K562 (cell line): ENCODE data around the gene CEMP1. TPM values are rescaled to one million over a fixed set of nuclear protein-coding genes. Genes with fewer than 3 reads are reported as not detected.

Source experiments
- FOXA3 ChIP-seq, 2 experiments: fragments of 450-650 bp in 1 of 2; sonication (generic) in 1 of 2; formaldehyde crosslinking; IDR thresholded peaks in 1 of 2; conservative IDR thresholded peaks in 1 of 2; 2 replicates each; pipeline versions ENCODE4 v1.4.0 to v1.8.0; 2020 to 2022; ENCODE audit warnings: mild to moderate bottlenecking in 2 of 2, missing genetic modification reagents in 1 of 2
- HCFC1 ChIP-seq: IDR thresholded peaks from 2 replicates; pipeline ENCODE4 v1.6.1; 2012; ENCODE audit warnings: low read depth, low read length, improper control_type of control experiment
- KLF16 ChIP-seq: IDR thresholded peaks from 2 replicates; pipeline ENCODE4 v1.6.1; 2016; ENCODE audit warnings: antibody characterized with exemption
- NR2F6 ChIP-seq: fragments of 450-650 bp; formaldehyde crosslinking; IDR thresholded peaks from 2 replicates; pipeline ENCODE4 v1.4.0; 2020; ENCODE audit warnings: mild to moderate bottlenecking
- PCBP1 ChIP-seq: fragments of 200-400 bp; formaldehyde crosslinking; IDR thresholded peaks from 2 replicates; pipeline ENCODE4 v1.6.1; 2018; ENCODE audit warnings: mild to moderate bottlenecking, low read depth, low read length; ENCODE audit not compliant: poor library complexity, severe bottlenecking
- PTRF ChIP-seq: fragments of 450-650 bp; IDR thresholded peaks from 2 replicates; pipeline ENCODE4 v1.6.1; 2016; ENCODE audit warnings: mild to moderate bottlenecking, missing genetic modification characterization, missing compliant biosample characterization
- PYGO2 ChIP-seq: fragments of 450-650 bp; IDR thresholded peaks from 2 replicates; pipeline ENCODE4 v1.6.1; 2016; ENCODE audit warnings: mild to moderate bottlenecking, missing genetic modification characterization, moderate library complexity, missing compliant biosample characterization
- SNRNP70 ChIP-seq: fragments of 200-400 bp; formaldehyde crosslinking; optimal IDR thresholded peaks from 2 replicates; pipeline ENCODE3; 2017; ENCODE audit warnings: low read depth, low read length
- ZFX ChIP-seq: sonication (generic); formaldehyde crosslinking; IDR thresholded peaks from 2 replicates; pipeline ENCODE4 v1.8.0; 2022; ENCODE audit warnings: mild to moderate bottlenecking, missing genetic modification reagents, moderate library complexity
- ZNF311 ChIP-seq: fragments of 250-450 bp; sonication (Bioruptor Pico); IDR thresholded peaks from 2 replicates; pipeline ENCODE4 v1.4.0; 2020; ENCODE audit warnings: mild to moderate bottlenecking, moderate library complexity
- polyA plus RNA-seq, 8 experiments: library from polyadenylated mRNA; depleted of rRNA in 4 of 8; stranded (reverse) in 5 of 8; unstranded in 3 of 8; fragments of >200 nt; fragmentation: Nextera tagmentation in 2 of 8; fragmentation: Illumina TruSeq in 1 of 8; extraction: Ambion mirVana in 2 of 8; extraction: Trizol in 1 of 8; gene quantifications; 2 replicates each; pipeline versions ENCODE4 v1.2.1 to v1.2.3, GENCODE V29; 2011 to 2014; ENCODE audit warnings: inconsistent platforms in 1 of 8, missing spikeins in 1 of 8
- total RNA-seq, 7 experiments: library from RNA; depleted of rRNA in 6 of 7; stranded (reverse); fragments of >200 nt in 6 of 7; fragmentation: Illumina TruSeq in 2 of 7; extraction: Trizol in 2 of 7; gene quantifications; 2 replicates each; pipeline versions ENCODE4 v1.2.1 to v1.2.3, GENCODE V29; 2011 to 2021; ENCODE audit warnings: low replicate concordance in 1 of 7
- TF ChIP-seq, protein P1 (sequence below): IDR thresholded peaks from 2 replicates; pipeline ENCODE4 v1.6.1; 2012; ENCODE audit warnings: low read depth, low read length, improper control_type of control experiment, borderline replicate concordance
- TF ChIP-seq, protein P2 (sequence below), 3 experiments: fragments of 200-800 bp in 1 of 3; fragments of 250-450 bp in 1 of 3; fragments of 450-650 bp in 1 of 3; sonication (Bioruptor Pico) in 1 of 3; sonication (Bioruptor generic) in 1 of 3; formaldehyde crosslinking in 1 of 3; IDR thresholded peaks; 2 replicates each; pipeline versions ENCODE4 v1.6.1 to v1.8.0; 2016 to 2022; ENCODE audit warnings: mild to moderate bottlenecking in 2 of 3, missing genetic modification characterization in 2 of 3, missing compliant biosample characterization in 1 of 3, moderate library complexity in 1 of 3
- TF ChIP-seq, protein P3 (sequence below): fragments of 250-450 bp; sonication (Bioruptor Pico); IDR thresholded peaks from 2 replicates; pipeline ENCODE4 v1.4.0; 2020; ENCODE audit warnings: mild to moderate bottlenecking
- TF ChIP-seq, protein P4 (sequence below): fragments of 450-650 bp; formaldehyde crosslinking; IDR thresholded peaks from 2 replicates; pipeline ENCODE4 v1.4.0; 2020; ENCODE audit warnings: mild to moderate bottlenecking, moderate library complexity
- TF ChIP-seq, protein P5 (sequence below): fragments of 250-450 bp; sonication (Bioruptor Pico); IDR thresholded peaks from 2 replicates; pipeline ENCODE4 v1.5.0; 2022; ENCODE audit warnings: mild to moderate bottlenecking
- TF ChIP-seq, protein P6 (sequence below): fragments of 250-450 bp; sonication (Bioruptor Pico); IDR thresholded peaks from 2 replicates; pipeline ENCODE4 v1.8.0; 2021; ENCODE audit warnings: borderline replicate concordance, mild to moderate bottlenecking, moderate library complexity; ENCODE audit not compliant: poor library complexity, severe bottlenecking

The CEMP1 gene
- total and polyA plus RNA-seq, 9 of the 15 experiments (the other 6 are each of a cell fraction or from before 2014, with no cell fraction given) = 0.05 to 0.45 TPM; not detected in 7

DNA sequence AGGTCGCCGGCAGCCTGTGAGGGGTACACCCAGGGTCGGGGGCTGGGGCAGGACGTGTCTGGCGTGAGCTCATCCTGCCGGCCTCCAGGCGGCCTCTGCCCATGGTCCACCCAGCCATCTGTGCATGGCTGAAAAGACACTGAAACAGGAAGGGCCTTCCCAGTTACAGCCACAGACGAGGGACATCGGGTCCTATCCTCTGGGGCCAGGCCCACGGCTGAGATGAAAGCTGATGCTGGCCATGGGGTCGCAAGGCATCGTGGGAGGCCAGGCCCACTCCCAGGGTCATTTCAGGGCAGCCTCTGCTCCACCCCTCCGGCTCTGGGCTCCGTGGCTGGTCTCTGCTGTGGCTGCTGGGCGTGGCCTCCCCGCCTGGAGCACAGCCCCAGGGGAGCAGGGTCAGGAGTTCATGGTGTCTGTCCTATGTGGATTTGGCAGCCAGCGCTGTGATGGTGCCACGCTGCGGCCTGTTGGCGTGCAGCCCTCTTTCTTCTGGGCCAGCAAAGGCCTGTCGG lies 34.0 kb downstream of the CEMP1 start (continued):
- TF ChIP-seq, protein P1, sequence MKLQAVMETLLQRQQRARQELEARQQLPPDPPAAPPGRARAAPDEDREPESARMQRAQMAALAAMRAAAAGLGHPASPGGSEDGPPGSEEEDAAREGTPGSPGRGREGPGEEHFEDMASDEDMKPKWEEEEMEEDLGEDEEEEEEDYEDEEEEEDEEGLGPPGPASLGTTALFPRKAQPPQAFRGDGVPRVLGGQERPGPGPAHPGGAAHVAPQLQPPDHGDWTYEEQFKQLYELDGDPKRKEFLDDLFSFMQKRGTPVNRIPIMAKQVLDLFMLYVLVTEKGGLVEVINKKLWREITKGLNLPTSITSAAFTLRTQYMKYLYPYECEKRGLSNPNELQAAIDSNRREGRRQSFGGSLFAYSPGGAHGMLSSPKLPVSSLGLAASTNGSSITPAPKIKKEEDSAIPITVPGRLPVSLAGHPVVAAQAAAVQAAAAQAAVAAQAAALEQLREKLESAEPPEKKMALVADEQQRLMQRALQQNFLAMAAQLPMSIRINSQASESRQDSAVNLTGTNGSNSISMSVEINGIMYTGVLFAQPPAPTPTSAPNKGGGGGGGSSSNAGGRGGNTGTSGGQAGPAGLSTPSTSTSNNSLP = no peak
- TF ChIP-seq, protein P2, sequence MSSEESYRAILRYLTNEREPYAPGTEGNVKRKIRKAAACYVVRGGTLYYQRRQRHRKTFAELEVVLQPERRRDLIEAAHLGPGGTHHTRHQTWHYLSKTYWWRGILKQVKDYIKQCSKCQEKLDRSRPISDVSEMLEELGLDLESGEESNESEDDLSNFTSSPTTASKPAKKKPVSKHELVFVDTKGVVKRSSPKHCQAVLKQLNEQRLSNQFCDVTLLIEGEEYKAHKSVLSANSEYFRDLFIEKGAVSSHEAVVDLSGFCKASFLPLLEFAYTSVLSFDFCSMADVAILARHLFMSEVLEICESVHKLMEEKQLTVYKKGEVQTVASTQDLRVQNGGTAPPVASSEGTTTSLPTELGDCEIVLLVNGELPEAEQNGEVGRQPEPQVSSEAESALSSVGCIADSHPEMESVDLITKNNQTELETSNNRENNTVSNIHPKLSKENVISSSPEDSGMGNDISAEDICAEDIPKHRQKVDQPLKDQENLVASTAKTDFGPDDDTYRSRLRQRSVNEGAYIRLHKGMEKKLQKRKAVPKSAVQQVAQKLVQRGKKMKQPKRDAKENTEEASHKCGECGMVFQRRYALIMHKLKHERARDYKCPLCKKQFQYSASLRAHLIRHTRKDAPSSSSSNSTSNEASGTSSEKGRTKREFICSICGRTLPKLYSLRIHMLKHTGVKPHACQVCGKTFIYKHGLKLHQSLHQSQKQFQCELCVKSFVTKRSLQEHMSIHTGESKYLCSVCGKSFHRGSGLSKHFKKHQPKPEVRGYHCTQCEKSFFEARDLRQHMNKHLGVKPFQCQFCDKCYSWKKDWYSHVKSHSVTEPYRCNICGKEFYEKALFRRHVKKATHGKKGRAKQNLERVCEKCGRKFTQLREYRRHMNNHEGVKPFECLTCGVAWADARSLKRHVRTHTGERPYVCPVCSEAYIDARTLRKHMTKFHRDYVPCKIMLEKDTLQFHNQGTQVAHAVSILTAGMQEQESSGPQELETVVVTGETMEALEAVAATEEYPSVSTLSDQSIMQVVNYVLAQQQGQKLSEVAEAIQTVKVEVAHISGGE (CRISPR knock-in tag; IDR thresholded peaks at IDR 0.05) = no peak
- no peak for TF ChIP-seq PTRF
- TF ChIP-seq ZFX (CRISPR knock-in tag) = peak; percentile 38; the same call in 1 of the 2 replicates
- TF ChIP-seq, protein P3, sequence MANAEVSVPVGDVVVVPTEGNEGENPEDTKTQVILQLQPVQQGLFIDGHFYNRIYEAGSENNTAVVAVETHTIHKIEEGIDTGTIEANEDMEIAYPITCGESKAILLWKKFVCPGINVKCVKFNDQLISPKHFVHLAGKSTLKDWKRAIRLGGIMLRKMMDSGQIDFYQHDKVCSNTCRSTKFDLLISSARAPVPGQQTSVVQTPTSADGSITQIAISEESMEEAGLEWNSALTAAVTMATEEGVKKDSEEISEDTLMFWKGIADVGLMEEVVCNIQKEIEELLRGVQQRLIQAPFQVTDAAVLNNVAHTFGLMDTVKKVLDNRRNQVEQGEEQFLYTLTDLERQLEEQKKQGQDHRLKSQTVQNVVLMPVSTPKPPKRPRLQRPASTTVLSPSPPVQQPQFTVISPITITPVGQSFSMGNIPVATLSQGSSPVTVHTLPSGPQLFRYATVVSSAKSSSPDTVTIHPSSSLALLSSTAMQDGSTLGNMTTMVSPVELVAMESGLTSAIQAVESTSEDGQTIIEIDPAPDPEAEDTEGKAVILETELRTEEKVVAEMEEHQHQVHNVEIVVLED (CRISPR knock-in tag) = no peak
- TF ChIP-seq FOXA3 (CRISPR knock-in tag; conservative IDR thresholded peaks at IDR 0.05 in 1 of 2, IDR thresholded peaks at IDR 0.05 in 1 of 2) = no peak
- TF ChIP-seq, protein P4, sequence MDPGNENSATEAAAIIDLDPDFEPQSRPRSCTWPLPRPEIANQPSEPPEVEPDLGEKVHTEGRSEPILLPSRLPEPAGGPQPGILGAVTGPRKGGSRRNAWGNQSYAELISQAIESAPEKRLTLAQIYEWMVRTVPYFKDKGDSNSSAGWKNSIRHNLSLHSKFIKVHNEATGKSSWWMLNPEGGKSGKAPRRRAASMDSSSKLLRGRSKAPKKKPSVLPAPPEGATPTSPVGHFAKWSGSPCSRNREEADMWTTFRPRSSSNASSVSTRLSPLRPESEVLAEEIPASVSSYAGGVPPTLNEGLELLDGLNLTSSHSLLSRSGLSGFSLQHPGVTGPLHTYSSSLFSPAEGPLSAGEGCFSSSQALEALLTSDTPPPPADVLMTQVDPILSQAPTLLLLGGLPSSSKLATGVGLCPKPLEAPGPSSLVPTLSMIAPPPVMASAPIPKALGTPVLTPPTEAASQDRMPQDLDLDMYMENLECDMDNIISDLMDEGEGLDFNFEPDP (CRISPR knock-in tag) = no peak
- TF ChIP-seq SNRNP70 = no peak
- TF ChIP-seq, protein P5, sequence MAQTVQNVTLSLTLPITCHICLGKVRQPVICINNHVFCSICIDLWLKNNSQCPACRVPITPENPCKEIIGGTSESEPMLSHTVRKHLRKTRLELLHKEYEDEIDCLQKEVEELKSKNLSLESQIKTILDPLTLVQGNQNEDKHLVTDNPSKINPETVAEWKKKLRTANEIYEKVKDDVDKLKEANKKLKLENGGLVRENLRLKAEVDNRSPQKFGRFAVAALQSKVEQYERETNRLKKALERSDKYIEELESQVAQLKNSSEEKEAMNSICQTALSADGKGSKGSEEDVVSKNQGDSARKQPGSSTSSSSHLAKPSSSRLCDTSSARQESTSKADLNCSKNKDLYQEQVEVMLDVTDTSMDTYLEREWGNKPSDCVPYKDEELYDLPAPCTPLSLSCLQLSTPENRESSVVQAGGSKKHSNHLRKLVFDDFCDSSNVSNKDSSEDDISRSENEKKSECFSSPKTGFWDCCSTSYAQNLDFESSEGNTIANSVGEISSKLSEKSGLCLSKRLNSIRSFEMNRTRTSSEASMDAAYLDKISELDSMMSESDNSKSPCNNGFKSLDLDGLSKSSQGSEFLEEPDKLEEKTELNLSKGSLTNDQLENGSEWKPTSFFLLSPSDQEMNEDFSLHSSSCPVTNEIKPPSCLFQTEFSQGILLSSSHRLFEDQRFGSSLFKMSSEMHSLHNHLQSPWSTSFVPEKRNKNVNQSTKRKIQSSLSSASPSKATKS (CRISPR knock-in tag) = no peak
- TF ChIP-seq, protein P6, sequence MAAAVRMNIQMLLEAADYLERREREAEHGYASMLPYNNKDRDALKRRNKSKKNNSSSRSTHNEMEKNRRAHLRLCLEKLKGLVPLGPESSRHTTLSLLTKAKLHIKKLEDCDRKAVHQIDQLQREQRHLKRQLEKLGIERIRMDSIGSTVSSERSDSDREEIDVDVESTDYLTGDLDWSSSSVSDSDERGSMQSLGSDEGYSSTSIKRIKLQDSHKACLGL (CRISPR knock-in tag) = no peak
- no peak for TF ChIP-seq ZNF311
- no peak for TF ChIP-seq HCFC1
- no peak for TF ChIP-seq PYGO2 (tag)
- no peak for TF ChIP-seq NR2F6
- TF ChIP-seq KLF16 = no peak
- no peak for TF ChIP-seq PCBP1
